Activated T-helper 1 cell treated with Interleukin-2 at 50 U/mL for 16 hours (primary cell): ENCODE measurements around the gene LMBR1L.
"Not testable (repeated sequence)": the region's sequence is repeated elsewhere in the genome, so short reads cannot be mapped to it uniquely, and the experiment has no call there.

Experiments
- DNase-seq: peaks from one replicate; pipeline ENCODE4 v3.0.0-alpha.2; 2020; ENCODE audit warnings: low read depth

The LMBR1L gene, protein sequence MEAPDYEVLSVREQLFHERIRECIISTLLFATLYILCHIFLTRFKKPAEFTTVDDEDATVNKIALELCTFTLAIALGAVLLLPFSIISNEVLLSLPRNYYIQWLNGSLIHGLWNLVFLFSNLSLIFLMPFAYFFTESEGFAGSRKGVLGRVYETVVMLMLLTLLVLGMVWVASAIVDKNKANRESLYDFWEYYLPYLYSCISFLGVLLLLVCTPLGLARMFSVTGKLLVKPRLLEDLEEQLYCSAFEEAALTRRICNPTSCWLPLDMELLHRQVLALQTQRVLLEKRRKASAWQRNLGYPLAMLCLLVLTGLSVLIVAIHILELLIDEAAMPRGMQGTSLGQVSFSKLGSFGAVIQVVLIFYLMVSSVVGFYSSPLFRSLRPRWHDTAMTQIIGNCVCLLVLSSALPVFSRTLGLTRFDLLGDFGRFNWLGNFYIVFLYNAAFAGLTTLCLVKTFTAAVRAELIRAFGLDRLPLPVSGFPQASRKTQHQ

DNA sequence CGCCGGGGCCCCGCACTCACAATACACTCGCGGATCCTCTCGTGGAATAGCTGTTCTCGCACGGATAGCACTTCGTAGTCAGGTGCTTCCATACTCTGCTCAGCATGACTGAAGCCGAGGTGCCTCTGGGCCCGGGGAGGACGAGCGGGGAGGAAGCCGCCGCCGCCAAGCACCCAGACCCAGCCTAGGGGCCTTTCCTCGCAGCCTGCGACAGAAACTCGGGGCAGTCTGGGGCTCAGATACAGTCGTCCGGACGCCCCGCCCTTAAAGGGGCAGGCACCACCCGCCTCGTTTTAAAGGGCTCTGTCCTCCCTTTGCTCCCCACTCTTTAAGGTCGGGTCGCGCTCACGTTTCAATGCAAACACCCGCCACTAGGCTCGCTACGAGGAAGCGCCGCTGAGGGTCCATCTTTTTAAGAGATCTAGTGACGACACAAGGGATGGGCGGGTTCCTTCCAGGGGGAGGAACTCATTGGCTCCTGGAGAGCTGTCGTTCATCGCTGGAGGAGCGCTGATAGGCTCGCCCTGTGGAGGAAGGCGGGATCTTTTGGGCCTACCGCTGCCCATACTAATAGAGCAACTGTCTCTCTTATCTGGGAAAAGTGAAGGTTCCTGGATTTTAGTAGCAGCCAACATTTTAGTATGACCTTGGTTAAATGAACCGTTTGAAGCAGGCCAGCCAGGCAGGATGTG is at the start of gene LMBR1L:
TSS of gene LMBR1L (minus strand) at position 384 of the 692 bp plus-strand sequence. CDS start at position 92, 292 bp downstream.
- peak; percentile 90 for DNase-seq

DNA sequence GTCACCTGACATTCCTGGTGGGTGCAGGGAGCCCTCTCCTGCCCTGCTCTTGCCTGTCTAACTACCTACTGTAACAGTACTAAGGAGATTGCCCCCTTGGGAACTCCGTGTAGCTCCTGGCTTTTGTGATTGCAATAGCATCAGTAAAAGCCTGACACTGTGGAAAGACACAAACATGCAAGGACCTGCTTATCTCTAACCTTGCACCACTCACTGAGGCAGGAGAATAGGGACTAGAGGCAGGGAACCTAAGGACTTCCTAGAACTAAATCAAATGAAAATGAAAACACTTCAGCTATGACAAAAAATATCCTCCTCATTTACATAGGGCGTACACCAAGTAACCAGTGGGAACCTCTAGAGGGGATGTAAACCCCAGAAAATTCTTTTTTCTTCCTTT is 49.8 kb upstream of the LMBR1L start:
- DNase-seq, result no peak

DNA sequence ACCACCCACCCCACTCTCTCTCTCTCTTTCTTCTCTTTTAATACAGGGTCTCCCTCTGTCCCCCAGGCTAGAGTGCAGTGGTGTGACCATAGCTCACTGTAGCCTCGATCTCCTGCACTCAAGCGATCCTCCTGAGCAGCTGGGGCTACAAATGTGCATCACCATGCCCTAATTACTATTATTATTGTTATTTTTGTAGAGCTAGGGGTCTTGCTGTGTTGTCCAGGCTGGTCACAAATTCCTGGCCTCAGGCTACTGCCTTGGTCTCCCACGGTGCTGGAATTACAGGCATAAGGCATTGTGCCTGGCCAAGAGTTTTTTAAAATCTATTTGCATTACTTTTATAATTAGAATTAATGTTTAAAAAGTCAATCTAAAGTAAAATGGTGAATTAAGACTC is 43.6 kb upstream of the LMBR1L start:
- DNase-seq, result no peak

DNA sequence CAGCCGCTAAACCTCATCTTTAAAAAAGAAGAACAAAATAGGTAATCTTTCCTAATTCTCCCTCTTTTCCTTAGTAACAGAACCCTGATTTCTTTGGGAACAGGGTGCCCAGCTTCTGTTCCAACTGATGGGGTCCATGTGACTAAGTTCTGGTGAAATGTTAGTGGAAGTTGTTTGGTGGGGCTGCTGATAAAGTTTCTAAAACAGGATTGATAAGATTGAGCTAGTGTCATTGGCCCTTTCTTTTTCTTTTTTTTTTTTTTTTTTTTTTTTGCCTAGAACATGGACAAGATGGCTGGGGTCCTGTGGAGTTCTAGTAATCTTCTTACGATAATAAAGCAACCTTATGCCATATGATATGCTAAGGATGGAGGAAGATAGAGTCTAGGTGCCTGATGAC is 36.7 kb upstream of the LMBR1L start:
- no peak for DNase-seq

DNA sequence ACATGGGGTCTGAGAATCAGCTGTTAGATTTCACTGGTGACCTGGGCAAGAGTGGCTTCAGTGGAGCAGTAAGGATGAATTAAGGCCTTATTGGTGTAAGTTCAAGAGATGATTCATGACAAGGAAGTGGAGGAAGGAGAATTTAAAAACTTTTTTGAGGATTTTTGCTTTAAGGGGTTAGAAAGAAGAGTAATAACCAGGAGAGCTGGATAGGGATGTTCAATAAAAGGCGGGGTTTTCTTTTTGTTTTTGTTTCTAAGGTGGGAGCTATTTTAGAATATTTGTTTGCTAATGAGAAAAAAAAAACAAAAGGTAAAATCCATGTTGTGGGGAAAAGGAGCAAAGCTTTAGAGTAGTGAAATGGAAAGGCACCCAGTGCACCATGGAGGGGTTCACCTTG is 35.8 kb upstream of the LMBR1L start:
- DNase-seq, result no peak

DNA sequence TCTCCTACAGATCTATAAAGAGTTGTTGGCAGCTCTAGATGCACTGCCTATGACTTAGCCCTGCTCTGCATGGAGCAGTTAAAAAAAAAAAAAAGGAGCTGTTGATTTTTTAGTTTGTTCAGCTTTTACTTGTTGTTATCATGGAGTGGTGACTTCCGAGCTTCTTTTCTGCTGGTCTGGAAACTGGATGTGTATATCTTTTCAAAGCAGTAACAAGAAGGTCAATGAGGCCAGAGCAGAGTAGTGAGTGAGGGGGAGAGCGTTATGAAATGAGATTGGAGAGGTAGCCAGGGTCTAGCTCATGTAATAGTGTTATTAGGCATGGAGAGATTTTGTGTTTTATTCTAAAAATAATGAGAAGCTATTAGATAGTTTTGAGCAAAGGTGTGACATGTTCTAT is 33.7 kb upstream of the LMBR1L start:
- DNase-seq, result no peak

DNA sequence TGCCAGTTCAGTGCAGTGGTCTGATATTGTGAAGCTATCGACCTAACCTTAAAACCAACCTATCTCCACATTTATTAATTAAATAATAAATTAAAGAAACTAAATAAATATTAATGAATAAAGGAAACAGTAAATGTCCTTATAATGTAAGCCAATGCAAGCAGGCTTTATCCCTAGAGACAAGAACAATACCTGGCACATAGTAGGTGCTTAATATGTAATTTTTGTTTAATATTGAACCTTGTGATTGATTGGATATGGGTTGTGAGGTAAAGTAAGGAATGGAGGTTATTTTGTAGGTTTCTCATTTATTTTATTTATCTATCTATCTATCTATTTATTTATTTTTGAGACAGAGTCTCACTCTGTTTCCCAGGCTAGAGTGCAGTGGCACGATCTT is 28.4 kb upstream of the LMBR1L start:
- no peak for DNase-seq

DNA sequence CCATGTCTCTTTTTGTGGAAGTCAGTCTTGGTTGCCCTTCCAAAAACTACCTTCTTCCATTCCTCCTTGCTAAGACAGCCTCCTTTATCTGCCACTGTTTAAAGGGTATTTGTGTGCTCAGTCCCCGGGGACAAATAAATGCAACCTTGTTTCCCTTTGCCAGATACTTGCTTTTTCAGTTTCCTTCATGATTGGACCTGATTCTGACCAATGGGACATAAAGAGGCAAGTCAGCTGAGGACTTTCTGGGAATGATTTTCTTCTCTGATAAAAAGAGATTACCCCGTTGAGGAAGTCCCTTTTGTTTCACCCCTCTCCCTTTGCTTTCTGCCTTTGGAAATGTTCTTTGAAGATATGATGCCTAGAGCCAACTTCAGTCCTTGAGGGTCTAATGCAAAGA is 27.9 kb upstream of the LMBR1L start:
- no peak for DNase-seq

DNA sequence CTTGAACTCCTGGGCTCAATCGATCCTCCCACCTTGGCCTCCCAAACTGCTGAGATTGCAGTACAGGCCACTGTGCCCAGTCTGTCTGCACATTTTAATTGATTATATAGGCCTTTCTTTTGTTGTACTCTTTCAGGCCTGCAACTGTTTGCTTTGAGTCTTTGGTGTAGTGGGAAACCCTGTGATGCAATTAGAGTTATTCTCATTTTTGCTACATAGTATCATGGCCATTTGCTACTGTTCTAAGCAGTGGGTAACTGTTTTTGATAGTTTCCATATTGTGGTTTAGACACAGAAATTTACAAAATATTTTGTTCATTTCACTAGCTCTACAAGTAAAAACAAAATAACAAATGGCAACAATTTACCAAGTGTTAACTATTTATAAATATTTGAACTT is 26.8 kb upstream of the LMBR1L start:
- no peak for DNase-seq

DNA sequence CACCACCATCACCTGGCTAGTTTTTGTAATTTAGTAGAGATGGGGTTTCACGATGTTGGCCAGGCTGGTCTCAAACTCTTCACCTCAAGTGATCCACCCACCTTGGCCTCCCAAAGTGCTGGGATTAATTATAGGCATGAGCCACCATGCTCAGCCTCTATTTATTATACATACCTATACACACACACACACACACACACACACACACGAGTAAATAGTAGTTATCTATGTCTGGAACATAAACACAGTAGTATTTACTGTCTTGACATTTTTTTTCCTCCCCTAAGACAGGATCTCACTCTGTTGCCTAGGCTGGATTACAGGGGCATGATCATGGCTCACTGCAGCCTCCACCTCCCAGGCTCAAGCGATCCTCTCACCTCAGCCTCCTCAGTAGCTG is 26.4 kb upstream of the LMBR1L start:
- DNase-seq, result not testable (repeated sequence)

DNA sequence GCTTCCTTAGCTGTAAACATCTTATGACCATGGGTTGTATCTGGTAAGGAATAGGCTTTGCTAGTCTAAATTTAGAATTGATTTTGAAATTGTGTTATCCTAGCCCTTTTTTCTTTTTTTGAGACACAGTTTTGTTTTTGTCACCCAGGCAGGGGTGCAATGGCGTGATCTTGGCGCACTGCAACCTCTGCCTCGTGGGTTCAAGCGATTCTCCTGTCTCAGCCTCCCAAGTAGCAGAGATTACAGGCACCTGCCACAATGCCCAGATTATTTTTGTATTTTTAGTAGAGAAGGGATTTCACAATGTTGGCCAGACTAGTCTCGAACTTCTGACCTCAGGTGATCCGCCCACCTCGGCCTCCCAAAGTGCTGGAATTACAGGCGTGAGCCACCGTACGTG is 22.9 kb upstream of the LMBR1L start:
- no peak for DNase-seq

DNA sequence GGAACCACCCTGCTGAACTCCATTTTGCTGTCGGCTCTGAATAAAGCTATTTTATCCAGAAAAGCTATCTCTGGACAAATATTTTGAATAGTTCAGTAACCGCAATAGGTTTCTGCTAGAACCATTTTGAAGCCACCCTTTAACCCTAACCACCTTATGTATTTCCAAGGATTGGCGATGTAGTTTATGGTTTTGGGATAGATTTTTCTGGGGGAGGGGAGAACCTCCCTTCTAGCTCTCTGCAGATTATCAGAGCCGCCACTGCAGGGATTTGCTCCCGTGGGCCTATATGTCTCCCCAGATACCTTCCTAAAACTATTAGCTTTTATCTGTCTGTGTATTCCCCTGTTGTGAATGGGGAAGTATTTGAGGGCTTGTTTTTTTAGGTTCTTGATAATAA is 22.4 kb upstream of the LMBR1L start:
- DNase-seq, result no peak

DNA sequence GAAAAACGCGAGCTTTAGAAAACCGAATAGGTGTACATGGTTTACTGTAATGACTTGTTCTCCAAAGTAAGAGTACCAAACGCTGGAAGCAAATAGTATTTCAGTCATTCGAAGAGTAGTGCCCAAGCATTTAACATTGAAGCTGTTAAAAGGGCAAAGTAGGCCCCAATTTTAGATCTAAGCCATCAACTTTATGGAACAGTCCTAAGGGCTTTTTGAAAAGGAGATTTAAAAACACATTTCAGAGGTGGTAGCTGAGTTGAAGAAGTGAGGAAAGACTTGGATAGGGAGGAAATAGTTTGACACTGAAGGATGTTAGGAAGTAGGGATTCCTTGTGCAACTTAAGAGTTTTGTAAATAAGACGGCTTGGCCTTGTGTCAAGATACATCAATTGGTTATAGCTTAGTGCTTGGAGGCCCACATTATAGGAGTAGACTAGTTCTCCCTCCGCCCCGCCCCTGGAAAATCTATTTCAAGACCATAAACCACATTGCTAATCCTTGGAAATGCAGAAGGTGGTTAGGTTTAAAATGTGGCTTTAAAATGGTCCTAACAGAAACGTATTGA is 21.3 kb upstream of the LMBR1L start:
- DNase-seq, result no peak

DNA sequence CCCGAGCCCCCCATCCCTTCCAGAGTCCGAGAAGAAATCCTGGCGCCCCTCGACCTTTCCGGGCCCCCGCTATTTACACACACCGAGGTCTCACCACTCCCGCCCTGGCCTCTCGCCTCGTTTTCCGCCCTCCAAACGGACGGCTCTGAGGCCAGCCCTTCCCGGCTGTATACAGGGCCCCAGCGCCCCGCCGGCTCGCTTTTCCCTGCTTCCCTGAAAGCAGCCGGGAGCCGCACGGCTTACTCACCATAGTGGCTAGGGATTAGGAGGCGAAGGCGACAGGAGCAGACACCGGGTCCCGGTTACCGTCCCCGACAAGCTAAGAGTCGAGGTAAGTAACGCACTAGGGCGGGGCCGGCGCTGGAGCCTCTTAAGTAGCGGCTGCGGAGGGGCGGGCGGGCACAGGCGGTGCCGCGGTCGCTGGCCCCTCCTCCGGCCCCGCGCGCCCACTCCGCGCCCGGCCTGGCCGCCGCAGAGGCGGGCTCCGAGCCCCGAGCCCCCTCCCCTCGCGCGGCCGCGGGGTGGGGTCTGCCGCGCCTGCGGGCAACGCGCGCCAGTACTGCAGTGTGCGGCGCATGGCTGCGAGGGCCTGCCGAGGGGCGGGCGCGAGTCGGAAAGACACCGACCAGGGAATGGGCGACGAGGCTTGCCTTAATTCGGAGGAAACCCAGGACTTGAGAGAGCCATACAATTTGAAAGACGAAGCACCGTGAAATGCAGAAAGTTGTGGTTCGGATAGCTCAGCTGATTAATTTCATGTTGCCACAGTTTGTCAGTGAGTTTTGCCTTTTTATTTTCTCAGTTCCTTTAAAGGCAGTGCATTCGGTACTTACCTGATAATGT is 20.6 kb upstream of the LMBR1L start, which contains the start of gene TUBA1B:
TSS of gene TUBA1B (minus strand) at position 345 of the 843 bp plus-strand sequence. CDS start at position 250, 95 bp downstream.
- DNase-seq, result peak; percentile 85

DNA sequence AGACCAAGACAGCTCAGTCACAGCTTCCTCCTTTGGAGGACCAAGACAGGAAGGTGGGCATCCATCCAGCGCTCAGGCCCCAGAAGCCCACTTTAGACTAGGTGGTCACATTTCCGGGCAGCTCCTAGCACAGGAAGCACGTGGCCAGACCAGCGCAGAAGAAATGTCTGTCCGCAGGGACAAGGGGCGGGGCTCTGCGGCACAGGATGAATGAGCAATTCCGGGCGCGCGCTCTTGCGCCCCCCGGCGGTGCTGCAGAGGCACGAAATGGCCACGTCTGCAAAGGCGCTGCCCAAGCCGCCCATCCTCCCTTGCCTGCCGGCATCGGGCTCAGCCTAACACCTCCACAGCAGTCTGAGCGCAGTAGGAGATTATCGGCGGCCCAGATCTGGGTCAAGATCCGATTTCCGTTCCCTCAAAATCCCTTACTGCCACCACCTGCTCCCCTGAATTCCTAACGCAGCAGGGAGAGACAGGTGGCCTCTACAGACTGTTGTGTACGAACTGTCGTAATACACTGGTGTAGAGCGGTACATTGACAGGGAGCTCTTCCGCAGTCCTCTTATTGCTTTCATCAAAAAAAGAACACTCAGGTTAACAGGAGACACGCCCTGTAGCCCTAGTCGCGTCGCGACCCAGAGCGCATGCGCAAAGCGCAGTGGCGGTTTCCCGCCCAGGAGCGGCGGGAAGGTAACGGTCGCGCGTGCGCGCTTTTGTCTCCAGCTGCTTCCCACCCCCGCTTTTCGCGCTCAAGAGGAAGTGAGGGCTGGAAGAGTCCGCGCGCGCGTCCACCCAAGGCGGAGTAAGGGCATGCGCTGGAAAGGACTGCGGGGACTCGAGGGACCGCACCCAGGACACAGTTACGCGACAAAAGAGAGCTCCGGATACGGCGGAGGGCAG is 19.8 kb upstream of the LMBR1L start:
- DNase-seq, result peak; percentile 92

DNA sequence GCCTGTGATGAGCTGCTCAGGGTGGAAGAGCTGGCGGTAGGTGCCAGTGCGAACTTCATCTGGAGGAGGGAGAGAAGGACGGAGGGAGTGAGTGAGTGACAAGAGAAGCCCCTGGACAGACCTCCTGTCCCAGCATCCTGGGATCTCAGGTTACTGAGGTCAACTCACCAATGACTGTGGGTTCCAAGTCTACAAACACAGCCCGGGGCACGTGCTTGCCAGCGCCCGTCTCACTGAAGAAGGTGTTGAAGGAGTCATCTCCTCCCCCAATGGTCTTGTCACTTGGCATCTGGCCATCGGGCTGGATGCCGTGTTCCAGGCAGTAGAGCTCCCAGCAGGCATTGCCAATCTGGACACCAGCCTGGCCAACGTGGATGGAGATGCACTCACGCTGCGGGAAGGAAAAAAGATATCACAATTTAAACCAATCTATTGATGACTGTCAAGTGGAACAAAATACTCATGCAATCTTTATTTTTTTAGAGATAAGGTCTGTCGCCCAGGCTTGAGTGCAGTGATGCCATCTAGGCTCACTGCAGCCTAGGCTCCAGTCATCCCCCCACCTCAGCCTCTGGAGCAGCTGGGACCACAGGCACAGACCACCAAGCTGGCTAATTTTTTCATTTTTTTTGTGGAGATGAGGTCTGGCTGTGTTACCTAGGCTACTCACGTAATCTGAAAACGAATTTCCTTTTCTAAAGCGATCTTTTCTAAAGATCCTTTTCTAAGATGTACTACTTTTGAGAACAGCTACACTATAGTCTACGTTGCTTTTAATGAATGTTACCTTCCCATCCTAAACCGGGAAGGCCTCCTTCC is 18.9 kb upstream of the LMBR1L start:
- no peak for DNase-seq

DNA sequence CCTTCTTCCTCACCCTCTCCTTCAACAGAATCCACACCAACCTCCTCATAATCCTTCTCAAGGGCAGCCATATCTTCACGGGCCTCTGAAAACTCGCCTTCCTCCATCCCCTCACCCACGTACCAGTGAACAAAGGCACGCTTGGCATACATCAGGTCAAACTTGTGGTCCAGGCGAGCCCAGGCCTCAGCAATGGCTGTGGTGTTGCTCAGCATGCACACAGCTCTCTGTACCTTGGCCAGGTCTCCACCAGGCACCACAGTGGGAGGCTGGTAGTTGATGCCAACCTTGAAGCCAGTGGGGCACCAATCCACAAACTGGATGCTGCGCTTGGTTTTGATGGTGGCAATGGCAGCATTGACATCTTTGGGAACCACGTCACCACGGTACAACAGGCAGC is 17.3 kb upstream of the LMBR1L start:
- DNase-seq, result not testable (repeated sequence)

DNA sequence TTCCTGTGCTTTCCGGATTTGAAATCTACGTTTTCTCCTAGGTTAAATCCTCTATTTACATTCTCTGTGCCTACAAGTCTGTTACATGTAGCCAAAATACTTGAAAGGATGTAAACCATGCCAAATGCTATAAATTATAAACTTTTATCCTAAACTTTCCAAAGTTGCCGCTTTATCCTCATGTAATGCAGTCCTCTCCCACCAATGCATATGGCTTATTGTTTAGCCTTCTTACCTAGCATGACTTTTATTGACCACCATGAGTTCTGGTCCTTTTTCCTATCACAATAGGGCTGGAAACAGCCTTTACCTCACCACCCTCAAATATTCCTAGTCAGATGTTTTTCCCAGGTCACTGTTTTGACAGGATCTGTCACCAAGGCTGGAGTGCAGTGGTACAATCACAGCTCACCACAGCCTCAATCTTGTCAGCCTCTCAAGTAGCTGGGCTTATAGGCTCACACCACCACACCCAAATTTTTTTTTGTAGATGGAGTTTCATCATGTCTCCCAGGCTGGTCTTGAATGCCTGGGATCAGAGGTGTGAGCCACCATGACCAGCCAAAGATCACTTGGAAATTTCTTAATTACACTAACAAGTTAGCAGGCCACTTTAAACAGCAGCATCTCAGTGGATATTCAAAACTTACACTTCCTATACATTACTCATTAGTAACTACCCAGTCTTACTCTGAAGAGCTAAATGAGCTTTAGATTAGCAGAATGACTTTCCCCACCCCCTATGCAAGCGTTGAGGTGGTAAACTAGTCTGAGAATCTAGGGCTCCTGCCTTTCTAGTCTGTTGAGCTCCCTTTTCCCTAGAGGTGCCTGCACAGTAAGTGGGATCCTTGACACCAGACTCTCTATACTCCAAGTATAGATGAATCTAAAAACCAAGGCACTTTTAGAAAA is 16.5 kb upstream of the LMBR1L start:
- DNase-seq, result no peak
